GM19099 (cell line): Measurements from ENCODE around the gene STARD3NL.

Experiments
- POLR2A ChIP-seq: IDR thresholded peaks from 3 replicates; pipeline ENCODE4 v1.6.1; 2011; ENCODE audit warnings: low read depth; ENCODE audit not compliant: insufficient read length; ENCODE audit errors: extremely low read depth

Gene STARD3NL

DNA sequence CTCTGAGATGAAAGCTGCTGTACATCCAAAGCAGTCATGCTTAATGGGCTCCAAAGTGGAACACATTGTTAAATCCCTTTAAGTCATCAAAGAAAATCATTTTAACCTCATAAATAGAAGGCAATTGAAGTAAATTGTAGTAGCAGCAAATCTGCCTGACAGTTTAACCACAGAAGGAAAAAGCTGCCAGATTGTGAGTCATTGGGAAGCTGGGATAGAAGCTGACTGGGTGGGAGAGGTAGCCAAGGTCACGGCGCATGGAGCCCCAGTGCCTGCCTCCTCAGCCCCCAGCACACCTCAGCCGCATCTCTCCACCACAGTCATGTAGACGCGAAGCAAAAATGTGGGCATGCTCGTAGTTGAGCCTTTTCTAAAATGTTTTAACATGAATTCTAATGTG is 51.3 kb downstream of the STARD3NL start:
- no peak for TF ChIP-seq POLR2A

DNA sequence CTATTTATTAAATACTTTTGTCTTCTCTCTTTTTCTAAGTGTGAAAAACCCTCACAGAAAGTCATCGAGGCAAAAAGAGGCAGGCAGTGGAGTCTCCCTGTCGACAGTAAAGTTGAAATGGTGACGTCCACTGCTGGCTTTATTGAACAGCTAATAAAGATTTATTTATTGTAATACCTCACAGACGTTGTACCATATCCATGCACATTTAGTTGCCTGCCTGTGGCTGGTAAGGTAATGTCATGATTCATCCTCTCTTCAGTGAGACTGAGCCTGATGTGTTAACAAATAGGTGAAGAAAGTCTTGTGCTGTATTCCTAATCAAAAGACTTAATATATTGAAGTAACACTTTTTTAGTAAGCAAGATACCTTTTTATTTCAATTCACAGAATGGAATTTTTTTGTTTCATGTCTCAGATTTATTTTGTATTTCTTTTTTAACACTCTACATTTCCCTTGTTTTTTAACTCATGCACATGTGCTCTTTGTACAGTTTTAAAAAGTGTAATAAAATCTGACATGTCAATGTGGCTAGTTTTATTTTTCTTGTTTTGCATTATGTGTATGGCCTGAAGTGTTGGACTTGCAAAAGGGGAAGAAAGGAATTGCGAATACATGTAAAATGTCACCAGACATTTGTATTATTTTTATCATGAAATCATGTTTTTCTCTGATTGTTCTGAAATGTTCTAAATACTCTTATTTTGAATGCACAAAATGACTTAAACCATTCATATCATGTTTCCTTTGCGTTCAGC is 52.0 kb downstream of the STARD3NL start:
- no peak for TF ChIP-seq POLR2A

DNA sequence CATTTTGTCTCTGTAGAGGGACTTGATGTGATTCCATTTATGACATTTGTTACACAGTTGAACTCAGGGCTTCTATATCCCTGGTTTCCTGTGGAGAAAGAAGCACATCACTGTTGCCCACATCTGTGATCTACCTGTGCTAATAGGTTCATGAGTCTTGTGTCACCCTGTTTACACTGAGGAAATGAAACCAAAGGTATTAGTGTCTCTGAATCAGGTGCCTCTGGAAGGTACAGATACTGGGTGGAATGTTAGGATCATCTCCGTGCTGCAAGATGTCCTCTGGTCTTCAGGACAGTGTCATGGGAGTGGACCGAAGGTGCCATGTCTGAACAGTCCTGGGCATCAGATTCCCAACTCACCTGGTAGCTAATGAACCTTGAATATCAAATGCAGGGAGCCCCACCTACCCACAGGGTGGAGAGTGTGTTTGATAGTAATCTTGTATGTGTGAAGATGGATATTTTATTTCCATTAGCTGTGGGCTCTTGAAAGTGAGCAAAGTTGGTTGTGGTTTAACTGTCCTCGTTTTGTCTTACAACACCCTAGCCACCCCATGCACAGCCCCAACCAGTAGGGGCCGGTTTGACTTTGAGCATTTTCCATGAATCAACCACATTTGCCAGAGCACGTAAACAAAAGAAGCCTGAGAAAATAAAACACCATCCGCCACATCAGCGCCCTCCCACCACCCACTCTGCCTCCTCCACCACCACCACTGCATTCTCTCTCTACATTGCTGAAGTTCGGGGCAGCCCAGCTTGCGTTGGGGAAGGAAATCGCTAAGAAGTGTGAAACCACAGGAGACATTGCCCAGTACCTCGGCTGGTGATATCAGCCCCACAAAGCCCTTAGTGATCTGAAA is 54.7 kb downstream of the STARD3NL start:
- no peak for TF ChIP-seq POLR2A

DNA sequence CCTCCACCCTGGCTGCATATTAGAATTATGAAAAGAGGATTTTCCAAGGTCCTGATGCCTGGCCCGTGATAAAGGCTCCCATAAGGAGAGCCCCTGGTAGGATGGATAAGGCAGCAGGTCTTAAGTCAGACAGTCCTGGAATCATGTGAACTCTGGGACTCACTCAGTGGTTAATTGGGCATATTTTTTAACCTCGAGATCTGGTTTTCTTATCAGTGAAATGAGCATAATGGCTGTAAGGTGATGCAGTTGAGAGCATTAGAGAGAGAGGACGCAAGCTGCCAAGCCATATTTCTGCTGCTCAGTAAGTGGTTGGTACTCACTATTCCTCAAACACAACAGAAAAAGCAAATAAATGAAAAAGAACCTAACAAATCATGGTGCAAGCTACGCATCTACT is 57.6 kb downstream of the STARD3NL start:
- TF ChIP-seq POLR2A: no peak

DNA sequence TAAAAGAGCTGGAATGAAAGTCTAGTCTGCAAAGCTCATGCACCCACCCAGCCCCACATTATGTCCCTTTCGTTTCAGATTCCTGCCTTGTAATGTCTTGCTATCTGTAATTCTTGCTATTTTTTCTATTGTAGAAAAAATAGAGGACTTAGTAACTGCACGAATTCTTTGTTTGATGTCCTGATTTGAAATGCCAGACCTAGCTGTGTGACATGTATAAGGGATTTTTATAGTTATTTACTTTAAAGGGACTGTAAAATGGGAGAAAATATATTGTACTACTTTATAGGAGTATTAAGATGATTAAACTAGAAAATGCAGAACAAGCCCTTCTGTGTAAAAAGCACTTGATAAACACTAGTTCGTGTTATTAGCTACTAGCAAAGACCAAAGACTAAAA is 63.0 kb downstream of the STARD3NL start:
- no peak for TF ChIP-seq POLR2A

DNA sequence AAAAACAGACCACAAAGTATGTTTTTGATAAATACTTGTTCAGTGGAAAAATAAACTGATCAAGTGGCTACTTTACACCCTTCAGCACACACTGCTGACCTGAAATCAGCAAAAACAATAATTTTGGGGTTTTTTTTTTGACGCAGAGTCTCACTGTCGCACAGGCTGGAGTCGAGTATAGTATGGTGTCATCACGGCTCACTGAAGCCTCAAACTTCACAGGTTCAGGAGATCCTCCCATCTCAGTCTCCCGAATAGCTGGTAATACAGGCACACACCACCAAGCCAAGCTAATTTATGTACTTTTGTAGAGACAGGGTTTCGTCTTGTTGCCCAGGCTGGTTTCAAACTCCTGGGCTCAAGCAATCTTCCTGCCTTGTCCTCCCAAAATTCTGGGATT is 64.8 kb downstream of the STARD3NL start:
- TF ChIP-seq POLR2A: no peak

DNA sequence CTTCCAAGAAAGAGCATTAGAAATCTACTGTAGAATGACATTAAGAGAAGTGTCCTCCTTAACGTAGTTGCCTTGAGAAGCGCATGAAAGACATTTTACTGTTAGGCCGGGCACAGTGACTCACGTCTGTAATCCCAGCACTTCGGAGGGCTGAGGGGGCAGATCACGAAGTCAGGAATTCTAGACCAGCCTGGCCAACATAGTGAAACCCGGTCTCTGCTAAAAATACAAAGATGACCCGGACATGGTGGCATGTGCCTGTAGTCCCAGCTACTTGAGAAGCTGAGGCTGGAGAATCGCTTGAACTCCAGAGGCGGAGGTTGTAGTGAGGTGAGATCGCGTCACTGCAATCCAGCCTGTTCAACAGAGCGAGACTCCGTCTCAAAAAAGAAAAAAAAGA is 66.5 kb downstream of the STARD3NL start:
- no peak for TF ChIP-seq POLR2A

DNA sequence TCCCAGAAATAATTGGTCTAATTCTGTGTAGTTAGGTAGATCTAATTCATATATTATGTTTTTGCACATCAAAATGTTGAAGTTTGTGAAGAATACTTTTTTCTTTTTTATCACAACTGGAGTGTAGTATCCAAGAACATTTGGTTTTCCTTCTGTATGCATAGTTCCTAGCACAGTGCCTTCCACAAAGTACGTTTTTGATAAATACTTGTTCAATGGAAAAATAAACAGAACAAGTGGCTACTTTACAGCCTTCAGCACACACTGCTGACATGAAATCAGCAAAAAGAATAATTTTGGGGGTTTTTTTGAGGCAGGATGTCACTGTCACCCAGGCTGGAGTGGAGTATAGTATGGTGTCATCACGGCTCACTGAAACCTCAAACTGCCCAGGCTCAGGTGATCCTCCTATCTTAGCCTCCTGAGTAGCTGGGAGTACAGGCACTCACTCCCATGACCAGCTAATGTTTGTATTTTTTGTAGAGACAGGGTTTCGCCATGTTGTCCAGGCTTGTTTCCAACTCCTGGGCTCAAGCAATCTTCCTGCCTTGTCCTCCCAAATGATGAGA is 67.4 kb downstream of the STARD3NL start:
- TF ChIP-seq POLR2A: no peak

DNA sequence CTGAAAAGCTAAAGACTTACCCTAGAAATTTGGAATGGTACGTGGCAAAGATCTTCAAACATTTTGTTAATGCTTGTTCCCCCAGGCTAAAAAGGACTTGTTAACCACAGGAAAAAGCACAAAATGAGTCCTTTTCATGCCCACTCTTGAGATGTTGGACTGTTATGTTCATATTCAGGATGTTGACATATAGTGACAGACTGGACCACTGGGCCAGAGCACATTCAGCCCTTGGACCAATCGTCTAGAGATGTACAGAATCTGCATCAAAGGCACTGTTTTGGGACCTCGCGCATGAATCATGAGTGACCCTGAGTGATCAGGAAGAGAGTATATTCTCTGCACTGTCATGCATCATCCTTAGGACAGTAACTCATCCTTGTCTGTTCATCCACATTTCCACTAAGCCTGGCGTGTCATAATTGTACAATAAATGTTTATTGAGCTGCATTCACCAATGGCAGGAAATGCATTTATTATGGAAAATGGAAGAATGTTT is 70.1 kb downstream of the STARD3NL start:
- TF ChIP-seq POLR2A: no peak

DNA sequence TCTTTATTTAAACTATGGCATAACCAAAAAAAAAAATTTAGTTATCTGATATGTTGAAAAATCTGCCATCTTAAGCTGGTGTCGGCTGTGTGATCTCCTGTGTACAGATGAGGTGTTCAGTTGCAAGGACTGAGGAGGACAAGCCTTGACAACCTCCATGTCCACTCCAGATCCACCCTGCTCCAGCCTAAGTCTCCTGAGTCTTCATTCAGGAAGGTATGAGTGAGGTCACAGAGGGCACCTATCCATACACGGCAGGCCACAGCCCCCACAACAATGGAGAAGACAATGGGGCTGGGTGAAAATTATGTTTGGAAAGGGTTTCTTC is 79.3 kb downstream of the STARD3NL start:
- TF ChIP-seq POLR2A: no peak

DNA sequence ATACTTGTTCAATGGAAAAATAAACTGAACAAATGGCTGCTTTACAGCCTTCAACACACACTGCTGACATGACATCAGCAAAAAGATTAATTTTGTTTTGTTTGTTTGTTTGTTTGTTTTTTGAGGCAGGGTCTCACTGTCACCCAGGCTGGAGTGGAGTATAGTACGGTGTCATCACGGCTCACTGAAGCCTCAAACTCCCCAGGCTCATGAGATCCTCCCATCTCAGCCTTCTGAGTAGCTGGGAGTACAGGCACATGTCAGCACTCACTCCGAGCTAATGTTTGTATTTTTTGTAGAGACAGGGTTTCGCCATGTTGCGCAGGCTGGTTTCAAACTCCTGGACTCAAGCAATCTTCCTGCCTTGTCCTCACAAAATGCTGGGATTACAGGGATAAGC is 84.5 kb downstream of the STARD3NL start:
- no peak for TF ChIP-seq POLR2A

DNA sequence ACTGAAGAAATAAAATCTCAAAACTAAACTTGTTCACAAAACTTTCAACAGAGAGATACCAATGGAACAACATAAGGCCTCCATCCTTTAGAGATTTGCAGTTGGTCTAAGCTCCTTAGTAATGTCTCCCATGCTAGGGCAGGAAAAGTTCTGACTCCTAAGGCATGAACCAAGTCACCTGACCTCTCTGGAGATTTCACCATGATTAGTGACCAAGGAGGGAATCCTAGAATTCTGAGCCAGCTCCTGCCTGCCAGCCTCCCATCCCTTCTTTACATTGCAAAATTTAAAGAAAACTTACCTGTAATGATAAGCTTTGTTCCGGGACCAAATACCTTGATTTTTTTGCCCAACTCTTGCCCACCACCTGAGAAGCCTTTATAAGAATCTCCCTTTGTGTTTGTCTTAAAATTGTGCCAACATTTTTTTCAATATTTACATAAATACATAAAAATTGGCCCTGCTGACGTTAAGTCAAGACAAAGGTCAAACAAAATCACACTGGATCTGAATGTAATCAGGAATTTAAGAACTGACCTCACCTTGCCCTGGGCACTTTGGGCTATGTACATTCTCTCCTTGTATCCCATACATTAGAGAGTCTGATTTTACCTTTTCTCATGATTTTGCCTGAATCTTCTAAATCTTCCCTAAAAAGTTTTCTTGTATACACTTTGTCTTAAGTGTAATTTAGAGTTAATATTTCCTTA is 95.4 kb downstream of the STARD3NL start, which contains the start of gene TARP:
TSS of gene TARP (minus strand) at position 351 of the 710 bp plus-strand sequence.
- no peak for TF ChIP-seq POLR2A

DNA sequence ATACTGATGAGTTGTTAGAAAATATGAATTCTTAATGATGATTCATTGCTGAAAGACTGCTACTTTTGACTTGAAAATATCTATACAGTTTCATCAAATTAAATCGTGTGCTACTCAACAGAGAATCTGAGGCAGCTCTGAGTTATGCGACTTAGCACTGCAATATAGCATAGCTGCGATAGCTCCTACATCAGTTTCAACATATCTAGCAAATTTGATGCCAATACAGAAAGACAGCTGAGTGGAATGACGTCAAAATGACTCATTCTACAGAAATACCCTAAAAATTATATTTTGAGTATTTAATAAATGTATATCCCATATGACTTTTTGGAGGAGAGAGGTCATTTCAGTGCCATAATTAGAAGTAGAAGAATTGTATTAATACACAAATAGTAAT is 96.4 kb downstream of the STARD3NL start:
- TF ChIP-seq POLR2A: no peak

DNA sequence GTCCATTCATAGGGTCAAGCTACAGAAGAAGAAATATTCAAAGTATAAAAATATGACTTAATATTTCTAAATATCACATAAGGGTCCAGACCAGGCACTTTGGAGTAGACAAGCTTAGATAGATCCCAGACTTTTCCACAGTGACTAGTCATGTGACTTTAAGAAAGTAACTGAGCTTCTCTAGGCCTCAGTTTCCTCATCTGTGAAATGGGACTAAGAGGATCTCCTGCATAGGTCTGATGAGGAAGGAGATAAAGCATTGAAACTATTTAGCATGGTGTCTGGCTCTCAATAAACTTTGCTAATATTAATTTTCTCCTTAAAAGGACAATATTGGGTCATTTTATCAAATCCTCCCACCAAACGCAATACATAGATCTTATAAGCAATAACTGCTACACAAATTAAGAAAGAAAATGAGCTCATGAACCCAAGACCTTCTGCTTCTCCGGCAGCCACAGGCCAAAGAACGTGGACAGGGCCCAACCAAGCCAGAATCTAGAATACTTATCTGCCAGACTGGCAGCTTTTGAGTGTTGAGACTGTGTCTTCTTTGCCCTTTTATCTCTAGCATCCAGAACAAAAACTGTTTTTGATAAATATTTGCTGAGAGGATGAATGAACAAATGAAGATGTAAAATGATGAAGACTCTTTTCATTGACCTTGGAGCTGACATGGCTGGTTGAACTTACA is 97.0 kb downstream of the STARD3NL start:
- no peak for TF ChIP-seq POLR2A

DNA sequence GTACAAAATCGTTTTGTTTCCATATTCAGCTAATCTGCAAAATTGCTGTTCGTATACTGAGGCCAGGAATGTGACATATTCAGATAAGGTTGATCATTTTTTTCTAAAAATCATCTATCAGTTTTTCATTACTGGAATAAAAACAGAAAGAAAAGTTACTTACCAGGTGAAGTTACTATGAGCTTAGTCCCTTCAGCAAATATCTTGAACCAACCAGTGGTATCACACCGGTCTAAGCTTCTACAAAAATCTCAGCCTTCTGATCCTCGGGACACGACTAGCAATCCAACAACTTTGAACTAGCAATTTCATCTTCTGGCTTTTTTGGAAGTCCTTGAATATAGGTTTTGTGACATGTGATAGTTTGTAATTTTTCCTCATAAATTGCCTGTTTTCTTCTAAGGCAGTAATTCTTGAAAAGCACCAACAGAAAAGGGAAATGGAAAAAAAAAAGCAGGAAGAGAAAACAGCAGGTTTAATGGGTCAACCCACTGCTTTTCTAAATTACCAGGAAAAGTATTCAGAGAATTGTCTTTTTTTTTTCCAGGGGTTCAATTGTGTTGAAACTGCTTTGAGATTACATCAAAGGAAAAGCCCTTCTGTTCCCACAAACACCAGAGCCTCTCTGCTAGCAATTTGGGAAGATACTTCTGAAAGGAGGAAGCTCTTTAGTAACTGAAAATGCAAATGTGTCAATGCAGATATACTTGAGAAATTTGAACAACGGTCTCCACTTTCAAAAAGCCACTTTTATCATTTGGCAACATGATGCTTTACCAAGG is 98.2 kb downstream of the STARD3NL start:
- TF ChIP-seq POLR2A: no peak
